HUDEP-2 (cell line): ENCODE data around the gene BCL2L2.
"Not testable (repeated sequence)": the region's sequence is repeated elsewhere in the genome, so short reads cannot be mapped to it uniquely, and the experiment has no call there.

Experiments used
- DNase-seq, 76 experiments: peaks; one replicate each; lab custom pipeline; 2025; ENCODE audit not compliant: unreplicated experiment in 76 of 76; lab: John Stamatoyannopoulos, UW

BCL2L2 gene

DNA sequence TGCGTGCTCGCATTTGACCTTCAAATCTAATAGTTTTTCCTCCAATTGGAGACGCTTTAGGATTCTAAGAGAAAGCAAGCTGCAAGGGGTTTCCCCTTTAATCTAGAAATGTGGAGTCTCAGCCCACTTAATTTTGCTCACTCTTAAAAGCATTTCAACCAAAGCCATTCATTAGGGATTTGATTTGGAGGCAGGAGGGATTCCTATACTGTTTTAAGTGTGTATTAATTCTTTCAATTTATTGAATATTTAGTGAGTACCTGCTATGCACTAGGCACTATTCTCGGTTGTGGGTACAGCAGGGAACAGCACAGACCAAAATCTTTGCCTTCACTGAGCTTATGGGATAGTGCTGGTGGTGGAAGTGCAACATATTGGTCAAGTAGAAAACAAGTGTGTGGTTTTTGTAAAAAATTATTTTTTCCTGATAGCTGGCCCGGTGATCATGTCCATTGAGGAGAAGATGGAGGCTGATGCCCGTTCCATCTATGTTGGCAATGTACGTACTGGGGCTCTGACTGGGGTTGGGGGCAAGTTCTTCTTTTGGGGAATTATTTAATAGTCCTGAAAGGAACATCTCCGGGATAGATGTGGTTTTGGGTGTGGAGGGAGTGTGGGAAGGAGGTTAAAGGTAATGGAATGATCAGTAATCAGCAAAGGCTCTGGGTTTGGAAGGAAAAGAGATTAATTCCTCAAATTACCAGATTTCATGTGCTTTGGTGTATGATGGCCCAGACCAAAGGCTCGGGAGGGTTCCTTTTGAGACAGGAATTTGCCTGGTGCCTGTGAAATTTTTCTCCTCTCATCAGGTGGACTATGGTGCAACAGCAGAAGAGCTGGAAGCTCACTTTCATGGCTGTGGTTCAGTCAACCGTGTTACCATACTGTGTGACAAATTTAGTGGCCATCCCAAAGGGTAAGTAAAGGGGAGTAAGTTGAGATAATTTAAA, 16.2 kb downstream of the BCL2L2 start:
- DNase-seq = peak in 1 of 76 experiments; percentile 16

DNA sequence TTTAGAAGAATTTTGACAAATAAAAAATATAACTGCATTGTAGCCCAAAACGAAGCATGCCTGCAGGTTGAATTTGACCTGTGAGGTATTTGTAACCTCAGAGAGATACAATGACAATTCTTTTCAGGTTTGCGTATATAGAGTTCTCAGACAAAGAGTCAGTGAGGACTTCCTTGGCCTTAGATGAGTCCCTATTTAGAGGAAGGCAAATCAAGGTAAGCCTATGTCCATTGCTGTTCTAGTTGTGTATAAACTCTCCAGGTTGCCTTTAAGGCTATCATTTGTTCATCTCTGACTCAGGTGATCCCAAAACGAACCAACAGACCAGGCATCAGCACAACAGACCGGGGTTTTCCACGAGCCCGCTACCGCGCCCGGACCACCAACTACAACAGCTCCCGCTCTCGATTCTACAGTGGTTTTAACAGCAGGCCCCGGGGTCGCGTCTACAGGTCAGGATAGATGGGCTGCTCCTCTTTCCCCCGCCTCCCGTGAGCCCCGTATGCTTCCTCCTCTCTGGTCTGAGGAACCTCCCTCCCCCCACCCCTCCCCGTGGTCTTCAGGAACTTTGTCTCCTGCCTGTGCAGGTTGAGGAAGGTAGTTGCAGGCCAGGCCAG, 17.3 kb downstream of the BCL2L2 start:
- DNase-seq = no peak

DNA sequence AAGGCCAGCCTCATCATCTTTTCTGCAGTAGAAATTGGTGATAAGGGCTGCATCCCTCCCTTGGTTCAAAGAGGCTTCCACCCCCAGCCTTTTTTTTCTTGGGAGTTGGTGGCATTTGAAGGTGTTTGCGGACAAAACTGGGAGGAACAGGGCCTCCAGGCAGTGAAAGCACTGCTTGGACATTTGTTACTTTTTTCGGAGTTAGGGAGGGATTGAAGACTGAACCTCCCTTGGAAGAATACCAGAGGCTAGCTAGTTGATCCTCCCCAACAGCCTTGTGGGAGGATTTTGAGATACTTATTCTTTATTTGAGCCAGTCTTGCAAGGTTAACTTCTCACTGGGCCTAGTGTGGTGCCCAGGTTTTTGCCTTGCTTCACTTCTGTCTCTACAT, 17.8 kb downstream of the BCL2L2 start:
- no peak for DNase-seq

DNA sequence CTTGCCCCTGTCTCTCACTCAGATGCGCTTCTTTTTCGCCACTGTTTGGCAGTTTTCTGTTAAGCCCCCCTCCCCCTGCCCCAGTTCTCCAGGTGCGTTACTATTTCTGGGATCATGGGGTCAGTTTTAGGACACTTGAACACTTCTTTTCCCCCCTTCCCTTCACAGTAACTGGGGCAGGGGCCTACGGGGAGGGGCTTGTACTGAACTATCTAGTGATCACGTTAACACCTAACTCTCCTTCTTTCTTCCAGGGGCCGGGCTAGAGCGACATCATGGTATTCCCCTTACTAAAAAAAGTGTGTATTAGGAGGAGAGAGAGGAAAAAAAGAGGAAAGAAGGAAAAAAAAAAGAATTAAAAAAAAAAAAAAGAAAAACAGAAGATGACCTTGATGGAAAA, 18.4 kb downstream of the BCL2L2 start:
- no peak for DNase-seq

DNA sequence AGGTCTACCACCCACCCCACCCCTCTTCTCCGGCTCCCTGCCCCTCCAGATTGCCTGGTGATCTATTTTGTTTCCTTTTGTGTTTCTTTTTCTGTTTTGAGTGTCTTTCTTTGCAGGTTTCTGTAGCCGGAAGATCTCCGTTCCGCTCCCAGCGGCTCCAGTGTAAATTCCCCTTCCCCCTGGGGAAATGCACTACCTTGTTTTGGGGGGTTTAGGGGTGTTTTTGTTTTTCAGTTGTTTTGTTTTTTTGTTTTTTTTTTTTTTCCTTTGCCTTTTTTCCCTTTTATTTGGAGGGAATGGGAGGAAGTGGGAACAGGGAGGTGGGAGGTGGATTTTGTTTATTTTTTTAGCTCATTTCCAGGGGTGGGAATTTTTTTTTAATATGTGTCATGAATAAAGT, 19.1 kb downstream of the BCL2L2 start:
- DNase-seq = not testable (repeated sequence)

DNA sequence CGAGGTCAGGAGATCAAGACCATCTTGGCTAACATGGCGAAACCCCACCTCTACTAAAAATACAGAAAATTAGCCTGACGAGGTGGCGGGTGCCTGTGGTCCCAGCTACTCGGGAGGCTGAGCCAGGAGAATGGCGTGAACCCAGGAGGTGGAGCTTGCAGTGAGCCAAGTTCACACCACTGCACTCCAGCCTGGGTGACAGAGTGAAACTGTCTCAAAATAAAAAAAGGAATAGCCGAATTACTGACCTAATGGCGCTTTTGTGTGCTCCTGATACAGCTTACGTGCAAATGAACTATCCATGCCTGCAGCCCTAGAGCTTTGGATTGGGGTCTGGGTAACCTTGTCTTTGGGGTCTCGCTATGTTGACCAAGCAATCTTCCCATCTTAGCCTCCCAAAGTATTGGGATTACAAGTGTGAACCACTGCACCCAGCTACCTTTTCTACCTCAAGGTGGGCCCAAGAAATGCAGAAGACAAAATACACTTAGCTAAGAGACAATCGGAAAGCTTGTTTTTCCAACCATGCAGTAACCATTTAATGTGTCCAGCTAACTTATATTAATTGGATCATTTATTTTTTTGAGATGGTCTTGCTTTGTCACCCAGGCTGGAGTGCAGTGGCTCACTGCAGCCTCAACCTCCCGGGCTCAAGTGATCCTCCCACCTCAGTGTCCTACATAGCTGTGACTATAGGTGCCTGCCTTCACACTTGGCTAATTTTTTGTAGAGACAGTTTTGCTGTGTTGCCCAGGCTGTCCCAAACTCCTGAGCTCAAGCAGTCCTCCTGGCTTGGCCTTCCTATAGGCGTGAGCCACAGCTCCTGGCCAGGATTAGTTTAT, 20.1 kb downstream of the BCL2L2 start:
- no peak for DNase-seq

DNA sequence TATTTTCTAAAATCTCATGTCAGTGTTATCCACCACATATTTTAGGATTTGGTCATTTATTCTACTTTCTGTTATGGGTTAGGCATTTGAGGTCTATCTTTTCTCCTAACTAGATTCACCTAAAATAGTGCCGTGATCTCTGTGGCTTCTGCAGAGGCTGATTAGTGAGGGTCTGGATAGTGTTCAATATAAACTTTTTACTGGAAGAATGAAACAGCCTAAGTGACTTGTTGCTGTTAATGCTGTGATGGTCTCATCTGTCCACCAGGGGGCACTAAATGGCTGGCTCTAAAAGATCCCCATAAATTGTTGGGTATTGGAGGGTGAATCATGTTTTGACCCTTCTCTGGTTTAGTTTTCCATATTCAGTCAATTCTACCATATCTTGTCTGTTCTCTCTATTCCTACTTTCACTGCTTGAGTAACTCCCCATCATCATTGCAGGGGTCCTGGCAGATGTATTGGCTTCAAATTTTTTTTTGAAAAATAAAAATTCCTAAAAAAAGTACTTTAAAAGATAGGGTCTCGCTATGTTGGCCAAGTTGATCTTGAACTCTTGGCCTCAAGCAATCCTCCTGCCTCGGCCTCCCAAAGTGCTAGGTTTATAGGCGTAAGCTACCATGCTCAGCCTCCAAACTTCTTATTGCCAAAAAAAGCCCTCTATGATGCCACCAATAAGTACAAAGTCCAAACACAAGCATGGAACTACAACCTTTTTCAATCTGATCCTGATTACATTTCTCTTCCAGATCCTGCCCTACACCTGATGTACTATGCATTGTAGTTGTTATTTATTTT, 21.5 kb downstream of the BCL2L2 start:
- DNase-seq = peak in 55 of 76 experiments; percentile 5 to 64 (median 29)

DNA sequence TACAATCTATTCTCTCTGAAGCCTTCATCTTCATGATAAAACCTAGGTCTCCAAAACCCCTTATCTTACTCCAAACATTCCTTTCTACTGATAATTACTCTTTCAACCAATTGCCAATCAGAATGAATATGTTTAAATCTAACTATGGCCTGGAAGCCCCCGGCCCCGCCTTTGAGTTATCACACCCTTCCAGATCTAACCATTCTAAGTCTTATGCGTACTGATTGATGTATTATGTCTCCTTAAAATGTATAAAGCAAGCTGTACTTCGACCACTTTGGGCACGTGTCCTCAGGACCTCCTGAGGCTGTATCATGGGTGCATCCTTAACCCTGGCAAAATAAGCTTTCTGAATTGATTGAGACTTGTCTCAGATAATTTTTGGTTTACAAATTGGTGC, 29.0 kb downstream of the BCL2L2 start:
- DNase-seq = no peak

DNA sequence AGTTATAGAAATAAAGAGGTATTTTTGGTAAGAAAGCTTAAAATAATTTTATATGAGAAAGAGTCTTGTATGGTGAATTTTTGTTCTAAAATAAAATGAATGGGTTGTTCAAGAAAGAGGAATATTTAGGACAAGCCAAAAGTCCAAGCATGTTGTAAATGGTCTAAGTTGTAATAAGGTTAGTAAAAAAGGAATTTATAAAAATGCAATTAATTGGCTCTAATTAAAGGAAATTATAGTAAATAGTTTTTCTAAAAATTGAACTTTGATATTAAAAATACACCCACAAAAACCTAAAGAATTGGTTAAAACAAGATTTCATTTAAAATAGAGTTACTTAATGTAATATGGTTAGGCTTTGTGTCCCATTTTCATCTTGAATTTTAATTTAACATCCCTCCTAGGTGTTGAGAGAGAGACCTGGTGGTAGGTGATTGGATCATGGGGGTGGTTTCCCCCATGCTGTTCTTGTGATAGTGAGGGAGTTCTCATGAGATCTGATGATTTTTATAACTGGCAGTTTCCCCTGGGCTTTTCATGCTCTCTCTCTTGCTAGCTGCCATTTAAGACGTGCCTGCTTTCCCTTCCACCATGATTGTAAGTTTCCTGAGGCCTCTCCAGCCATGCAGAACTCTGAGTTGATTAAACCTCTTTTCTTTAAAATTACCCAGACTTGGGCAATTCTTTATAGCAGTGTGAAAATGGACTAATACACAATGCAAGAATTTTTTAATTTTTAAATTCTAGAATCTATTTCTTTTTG, 33.1 kb downstream of the BCL2L2 start:
- no peak for DNase-seq

DNA sequence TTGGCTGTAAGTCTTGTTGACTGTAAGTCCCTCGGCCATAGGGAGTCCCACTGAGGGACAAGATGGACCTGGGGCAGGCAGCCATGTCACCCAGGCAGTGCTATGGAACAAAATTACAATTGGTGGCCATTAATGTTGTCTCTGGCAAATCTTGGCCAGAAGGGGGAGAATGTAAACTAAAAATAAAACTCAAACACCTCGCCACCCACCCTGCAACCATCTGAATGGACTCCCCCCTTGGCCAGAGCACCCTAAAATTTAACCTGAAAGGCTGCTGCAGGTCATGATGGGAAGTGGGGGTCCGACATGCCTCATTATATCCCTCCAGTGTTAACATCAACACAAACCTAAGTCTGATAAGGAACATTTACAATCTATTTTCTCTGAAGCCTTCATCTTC, 37.8 kb downstream of the BCL2L2 start:
- peak in 1 of 76 experiments; percentile 4 for DNase-seq

DNA sequence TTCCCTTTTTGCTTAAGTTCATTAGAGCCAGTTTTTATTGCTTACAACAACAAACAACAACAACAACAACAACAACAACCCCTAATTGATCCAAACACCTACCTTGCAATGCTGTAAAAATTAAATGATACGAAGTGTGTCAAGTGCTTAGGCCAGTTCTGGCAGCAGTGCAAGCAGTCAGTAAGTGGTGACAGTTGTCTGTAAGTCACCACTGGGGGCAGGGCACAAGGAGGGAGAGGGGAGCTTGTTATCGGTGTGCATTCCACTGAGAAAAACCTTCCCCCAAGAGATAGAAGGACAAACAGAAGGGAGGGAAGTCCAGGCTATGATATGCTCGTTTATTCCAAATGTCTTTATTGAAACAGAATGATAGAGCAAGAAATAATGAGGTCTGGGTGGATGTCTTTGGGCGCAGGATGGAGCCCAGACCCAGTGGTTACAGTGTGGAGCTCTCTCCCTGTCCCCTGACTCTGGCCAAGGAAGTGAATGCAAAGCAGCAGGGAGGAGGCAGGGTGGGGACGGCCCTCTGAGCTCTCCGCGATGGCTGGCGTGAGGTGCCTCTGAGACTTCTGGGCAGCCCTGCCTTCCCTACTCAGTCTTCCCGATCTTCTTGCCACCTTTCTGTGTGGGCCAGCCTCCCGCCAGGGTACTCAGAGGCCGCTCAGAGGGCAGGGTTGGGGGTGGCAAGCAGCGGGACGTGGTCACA, 39.5 kb downstream of the BCL2L2 start:
- no peak for DNase-seq

DNA sequence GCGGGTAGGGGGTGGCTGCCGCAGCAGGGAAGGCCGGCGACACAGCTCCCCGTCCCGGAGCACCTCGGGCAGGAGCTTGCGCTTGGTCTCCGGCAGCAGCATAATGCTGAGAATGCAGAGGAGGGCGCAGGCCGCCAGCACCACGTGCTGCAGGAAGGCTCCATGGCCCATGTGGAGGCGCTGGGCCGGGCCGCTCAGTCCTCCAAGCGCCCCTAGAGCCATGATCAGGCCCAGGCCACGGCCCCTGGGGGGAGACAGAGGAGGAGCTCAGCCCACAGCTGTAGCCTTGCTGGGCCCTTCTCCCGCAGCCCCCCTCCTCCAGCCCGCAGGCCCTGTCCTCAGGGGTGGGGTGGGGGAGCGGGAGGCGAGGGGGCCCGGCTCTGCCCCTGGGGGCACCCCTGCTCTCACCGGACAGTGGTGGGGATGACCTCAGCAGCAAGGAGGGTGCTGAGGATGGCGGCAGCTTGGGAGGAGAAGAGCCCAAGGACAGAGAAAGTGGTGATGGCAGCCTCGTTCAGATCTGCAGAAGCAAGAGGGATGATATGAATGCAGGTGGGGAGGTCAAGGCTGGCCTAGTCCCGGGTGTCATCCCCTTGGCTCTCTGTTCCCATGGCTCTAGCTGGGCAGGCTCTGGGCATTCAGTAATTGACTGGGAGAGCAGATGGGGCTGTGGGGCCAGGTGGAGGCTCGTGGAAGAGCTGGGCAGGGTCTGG, 40.2 kb downstream of the BCL2L2 start:
- DNase-seq = no peak

DNA sequence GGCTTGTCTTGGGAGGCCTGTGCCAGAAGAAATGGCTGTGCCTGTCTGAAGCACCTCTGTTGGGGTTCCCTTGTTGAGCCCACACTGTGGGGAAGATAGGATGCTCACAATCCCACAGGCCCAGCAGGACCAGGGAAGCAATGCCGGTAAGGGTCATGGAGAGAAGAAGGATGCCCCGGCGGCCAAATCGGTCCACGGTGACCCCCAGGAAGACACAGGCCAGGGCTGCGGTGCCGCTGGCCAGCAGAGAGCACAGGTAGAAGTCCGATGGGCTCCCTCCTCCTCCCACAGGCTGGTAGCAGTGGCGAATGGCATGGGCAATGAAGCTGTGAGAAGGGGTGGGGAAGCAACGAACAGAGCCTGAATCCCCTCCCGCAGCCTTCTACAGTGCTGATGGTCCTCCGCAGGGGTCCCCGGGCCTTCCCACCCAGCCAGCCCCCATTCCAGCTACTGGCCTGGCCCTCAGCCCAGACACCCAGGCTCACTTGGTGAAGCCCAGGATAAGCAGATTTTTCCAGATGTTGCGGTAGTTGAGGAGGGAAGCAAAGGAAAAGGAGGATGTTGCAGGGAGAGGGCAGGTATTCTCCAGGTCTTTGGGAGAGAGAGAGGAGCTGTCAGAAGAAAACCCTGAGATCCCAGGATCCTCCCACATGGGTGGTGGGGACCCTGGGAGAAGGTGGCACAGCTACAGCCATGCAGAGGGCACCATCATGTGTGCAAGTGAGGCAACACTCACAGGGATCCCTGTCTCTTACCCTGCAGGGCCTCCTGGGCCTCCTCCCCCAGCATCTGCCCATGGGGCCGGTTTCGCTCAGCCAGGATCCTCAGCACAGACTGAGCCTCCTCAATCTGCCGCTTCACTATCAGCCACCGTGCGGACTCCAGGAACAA, 41.0 kb downstream of the BCL2L2 start:
- no peak for DNase-seq

DNA sequence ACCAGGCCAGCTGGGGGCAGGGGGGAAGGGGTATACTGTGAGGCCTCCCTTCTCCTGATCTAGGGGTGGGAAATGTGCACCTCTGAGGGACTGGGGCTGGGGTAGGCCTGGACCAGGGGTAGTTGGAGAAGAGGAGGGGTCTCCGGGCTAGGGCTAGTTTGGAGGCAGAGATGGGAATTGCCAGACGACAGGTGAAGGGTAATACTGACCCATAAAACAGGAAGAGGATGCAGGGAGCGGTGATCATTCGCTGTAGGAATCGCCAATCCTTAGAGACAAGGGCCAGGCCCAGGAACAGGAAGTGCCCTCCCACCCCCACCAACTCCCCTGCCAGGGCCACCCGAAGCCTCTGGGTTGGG, 41.6 kb downstream of the BCL2L2 start:
- DNase-seq = no peak

DNA sequence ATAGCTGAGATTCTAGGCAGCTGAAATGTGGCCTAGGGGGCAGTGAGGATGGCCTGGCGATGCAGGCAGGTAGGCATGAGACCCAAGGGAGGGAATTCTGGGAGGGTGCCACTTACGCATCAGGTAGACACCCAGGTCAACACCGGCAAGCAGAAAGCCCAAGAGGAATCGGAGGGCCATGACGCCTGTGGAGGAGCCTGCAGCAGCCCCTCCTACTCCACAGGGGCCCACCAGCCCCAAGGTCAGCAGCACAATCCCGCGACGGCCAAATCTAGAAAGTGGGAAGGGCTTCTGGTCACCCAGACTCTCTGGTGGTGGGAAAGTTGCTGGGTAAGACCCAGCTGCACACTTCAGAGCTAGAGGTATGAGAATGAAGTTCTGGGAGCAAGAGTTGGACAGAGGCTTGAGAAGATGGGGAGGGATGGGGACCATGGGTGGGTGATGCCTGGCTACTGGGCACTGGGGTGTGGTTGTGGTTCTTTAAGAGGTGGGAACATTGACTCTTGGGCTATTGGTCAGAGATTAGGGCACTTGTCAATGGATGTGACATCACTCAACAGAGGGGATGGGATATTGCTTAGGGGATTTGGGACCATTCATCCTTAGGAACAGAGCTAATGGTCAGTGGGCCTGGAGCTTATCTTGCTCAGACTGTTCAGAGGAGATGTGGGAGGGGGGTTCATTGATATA, 42.7 kb downstream of the BCL2L2 start:
- DNase-seq = no peak

DNA sequence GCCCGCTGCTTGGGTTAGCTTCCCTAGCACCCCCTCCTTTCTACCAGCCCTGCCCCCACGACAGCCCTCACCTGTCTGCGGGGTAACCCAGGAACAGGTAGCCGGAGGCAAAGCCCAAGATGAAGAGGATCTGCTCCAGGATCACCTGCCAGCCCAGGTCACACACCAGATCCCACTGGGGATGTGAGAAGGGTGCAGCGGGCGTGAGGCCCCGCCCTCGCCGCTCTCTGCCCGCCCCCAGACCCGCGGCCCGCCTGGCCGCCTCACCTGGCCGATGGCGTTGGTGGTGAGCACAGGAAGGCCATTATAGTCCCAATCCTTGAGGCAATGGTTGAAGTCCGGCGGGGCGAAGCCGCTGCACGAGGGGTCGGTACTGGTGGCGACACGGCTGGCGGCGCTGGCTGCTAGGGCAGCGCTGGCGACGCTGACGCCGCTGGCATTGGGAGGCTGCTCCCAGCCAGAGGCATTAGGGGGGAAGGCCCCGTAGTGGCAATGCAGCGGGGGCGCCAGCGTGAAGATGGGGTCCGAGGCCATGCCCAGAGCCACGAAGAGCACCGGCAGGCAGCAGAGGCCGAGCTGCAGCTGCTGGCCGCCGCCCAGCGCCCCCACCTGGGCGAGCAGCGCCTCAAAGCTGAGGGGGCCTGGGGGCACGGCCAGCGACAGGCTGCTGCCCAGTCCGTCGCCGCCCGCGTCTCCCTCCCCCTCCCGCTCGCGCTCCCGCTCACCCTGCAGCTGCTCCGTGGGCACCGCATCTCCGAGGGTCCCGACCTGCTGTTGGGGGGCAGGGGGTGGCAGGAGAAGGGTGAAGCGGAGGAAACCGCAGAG, 45.3 kb downstream of the BCL2L2 start:
- no peak for DNase-seq
